HCEC 1CT (cell line): Measurements from ENCODE around the gene TBL1XR1.
A peak's percentile ranks its signal among the peaks of the same experiment; 100 is the strongest.

ENCODE experiments used
- DNase-seq: peaks from one replicate; pipeline ENCODE4 v3.0.0-alpha.2; 2017

TBL1XR1 gene

DNA sequence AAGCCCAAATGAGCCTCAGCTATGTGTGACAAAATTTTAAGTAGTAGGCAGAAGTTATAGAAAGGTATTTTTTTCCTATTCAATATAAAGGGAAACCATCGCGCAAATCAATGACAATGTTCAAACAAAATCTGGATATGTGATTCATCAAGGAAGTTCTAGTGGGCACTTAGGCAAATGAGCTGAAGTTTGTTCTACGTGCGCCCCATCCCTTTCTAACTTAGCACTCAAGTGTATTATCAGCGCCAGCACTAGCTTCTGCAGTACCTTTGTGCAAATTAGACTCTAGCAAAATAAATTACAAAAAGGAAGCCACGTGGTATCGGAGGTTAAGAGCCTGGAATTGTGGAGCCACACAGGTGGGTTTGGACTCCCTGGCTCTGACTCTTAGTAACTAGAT lies 91.1 kb downstream of the TBL1XR1 start:
- no peak for DNase-seq

GRCh38 chr3:177105623-177106022 lies 91.7 kb downstream of the TBL1XR1 start:
- DNase-seq, result no peak

DNA sequence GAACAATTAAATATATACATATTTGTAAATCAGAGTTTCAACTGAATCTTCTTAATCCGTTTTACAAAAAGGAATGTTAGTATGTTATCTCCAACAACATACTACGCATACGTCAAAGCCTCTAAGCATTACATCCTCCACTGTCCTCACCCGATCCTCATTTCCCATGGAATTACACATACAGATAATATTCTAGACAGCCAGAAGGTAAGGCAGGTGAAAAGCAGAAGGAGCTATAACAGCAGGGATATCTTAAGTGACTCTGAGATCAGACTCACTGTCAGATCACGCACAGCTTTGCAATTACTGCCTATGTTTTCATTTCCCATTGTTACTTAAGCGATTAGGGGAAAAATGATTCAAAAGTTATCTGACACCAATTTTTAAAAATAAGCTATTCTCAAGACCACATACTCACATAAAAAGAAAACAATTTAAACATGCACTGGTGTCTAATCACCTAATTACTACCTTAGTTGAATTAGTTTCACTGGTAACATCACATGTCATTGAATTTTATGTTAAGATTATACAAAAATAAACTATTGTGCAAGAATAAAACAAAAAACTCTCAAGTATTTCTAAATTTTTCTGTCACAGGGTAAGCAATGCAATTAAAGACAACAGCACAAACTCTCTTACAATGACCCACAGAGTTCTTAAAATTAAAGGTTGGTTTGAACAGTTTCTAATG lies 92.8 kb downstream of the TBL1XR1 start:
- no peak for DNase-seq

GRCh38 chr3:177102553-177102952 lies 94.7 kb downstream of the TBL1XR1 start:
- no peak for DNase-seq

DNA sequence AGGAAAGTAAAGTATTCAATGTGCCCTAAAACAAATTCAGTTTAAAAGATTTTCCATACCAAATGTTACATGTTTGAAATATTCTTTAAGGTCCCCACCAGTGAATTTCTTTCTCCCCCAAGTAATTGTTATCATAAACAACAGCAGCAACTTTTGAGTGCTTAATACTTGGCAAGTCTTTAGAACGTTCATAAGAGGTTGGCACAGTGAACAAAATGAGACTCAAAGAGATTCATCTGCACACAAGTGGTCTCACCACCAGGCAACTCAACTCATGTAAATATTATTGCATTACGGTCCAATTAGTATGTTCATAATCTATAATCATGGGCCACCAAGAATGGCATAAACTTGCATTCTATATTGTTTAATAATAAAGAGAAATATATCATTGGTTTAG lies 98.7 kb downstream of the TBL1XR1 start:
- no peak for DNase-seq

DNA sequence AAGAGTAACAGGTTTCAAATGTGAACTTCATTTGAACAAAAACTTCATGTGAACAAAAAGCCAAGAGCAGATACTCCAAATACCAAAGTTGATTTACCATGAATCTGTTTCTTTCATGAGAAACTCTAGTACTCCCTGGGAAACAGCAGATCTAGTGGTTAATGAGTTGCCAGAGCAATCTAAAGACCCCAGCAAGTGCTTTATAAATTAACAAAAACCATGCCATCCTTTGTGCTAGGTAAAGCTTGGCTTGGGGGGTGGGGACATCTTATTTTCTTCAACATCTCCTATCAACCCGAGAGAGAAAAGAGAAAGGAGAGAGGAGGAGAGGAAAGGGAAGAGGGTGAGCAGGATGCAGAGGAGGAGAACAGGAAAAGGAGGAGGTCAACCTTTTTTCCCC lies 100.7 kb downstream of the TBL1XR1 start:
- no peak for DNase-seq

- no peak for DNase-seq
Measured at GRCh38 chr3:177093966-177094365, 103.3 kb downstream of the TBL1XR1 start.

- DNase-seq, result no peak
Measured at GRCh38 chr3:177089901-177090300, 107.4 kb downstream of the TBL1XR1 start.

DNA sequence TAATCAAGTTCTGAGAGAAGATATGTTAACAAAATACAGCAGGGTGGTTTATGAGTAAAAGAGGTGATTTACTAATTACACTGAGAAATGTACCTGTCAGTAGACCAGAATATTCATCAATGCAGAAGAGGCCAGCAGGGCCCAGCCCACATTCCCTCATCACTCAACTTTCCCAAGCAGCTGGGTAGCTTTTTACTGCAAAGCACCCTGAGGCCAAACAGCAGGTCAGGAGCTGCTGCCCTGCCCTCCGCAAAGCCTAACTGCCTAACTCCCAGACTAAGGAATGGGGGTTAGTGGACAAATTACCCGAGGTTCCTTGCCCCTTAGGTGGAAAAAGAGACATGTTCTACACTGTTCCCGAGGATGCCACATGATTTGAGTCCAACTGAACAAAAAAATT lies 108.2 kb downstream of the TBL1XR1 start:
- DNase-seq, result no peak

DNA sequence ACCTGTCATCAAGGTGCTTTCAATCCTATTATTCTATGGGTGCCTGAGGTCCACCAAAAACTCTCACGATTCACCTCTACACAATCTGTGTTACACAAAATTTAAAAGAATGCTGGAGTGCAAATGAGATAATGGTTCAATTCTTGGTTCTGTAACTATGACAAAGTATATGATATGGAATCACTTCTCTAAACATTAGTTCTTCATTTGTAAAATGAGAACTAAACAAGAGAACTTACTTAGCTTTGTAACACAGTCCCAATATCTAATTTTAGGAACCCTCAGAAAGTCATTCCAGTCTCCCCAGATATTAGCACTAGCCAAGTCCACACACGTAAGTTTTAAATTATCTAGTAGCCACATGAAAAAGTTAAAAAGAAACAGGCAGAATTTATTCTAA lies 111.5 kb downstream of the TBL1XR1 start:
- DNase-seq, result no peak

GRCh38 chr3:177084616-177085015 lies 112.7 kb downstream of the TBL1XR1 start:
- no peak for DNase-seq

- DNase-seq, result no peak
Measured at GRCh38 chr3:177080122-177080521, 117.2 kb downstream of the TBL1XR1 start.

- DNase-seq, result no peak
Measured at GRCh38 chr3:177079684-177080083, 117.6 kb downstream of the TBL1XR1 start.

GRCh38 chr3:177071496-177072156 lies 125.7 kb downstream of the TBL1XR1 start:
- DNase-seq, result no peak

- peak; percentile 73 for DNase-seq
Measured at GRCh38 chr3:177069514-177070329, 127.6 kb downstream of the TBL1XR1 start.

DNA sequence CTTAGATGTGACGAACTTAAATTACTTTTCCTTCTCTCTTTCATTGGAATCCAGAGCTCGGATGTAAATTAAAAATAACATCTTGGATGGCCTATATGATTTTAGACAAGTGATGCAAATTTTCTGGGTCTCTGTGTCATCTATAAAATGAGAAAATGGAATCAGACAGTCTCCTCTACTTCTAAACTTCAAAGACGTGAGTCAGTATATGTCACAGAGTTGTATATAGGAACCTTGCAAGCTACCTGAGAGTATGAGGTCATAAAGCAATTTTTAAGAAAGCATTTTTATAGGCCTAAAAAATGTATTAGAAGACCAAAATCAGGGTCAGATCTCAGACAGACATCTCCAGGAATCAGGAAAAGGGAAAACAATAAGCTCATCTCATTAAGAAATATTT lies 128.3 kb downstream of the TBL1XR1 start:
- DNase-seq, result no peak

DNA sequence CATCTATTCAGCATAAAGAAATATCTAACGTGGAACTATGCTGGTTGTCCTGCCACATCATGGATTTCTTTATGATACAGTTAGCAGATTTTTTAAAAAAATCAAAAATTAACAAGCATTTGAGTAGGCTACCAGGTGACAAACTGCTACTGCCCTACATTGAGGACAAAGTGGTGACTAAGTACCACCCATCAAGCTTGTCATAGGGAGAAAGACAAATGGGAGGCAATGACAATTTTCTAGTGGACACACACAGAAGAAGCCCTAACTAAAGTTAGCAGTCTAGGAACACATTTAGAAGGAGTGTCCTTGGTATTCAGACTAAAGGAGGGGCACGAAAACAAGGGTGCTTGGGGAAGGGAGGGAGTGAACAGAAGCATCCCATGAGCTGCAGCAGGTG lies 131.2 kb downstream of the TBL1XR1 start:
- no peak for DNase-seq

GRCh38 chr3:177065285-177066033 lies 131.8 kb downstream of the TBL1XR1 start:
- peak; percentile 20 for DNase-seq

GRCh38 chr3:177062052-177062732 lies 135.1 kb downstream of the TBL1XR1 start:
- DNase-seq, result peak; percentile 23

GRCh38 chr3:177061369-177061768 lies 135.9 kb downstream of the TBL1XR1 start:
- no peak for DNase-seq

- DNase-seq, result no peak
Measured at GRCh38 chr3:177060492-177060891, 136.8 kb downstream of the TBL1XR1 start.

DNA sequence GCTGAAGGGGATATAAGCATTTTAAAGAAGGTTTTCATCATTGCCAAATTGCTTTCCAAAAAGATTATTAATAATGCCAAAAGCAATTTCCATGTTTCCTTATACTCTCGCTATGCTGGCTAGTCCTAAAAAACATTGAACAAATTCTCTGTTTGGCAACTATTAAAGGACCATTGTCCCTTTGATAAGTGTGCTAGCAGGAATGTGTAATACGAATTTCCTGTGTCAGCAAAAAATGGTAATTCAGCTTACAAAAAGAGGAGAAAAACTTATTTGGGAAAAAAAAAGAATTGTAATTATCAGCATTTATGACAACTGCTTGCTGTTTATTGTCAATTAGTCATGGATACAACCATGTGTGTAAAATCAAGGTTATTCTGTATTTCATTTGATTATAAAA lies 138.6 kb downstream of the TBL1XR1 start:
- no peak for DNase-seq

DNA sequence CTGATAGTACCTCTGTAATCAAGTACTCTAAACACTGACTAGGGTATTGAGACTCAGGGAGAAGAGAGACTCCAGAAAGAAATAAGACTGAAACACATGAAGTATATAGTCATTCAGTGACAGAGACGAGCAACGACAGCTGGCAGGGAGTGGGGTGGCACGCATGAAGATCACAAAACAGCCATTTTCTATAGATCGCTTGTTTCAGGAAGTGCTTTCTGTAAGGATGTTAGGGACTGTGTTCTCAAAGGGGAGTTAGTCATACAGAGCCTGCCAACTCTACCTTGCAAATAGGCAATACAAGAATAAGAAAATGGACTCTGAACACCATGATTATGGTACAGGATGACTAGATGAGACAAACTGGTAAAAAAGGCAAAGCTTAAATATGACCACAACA lies 139.5 kb downstream of the TBL1XR1 start:
- no peak for DNase-seq
